GM19438 (cell line): Measurements from ENCODE around the gene UBE2K.
A peak's percentile ranks its signal among the peaks of the same experiment; 100 is the strongest.
"Not testable (repeated sequence)": the region's sequence is repeated elsewhere in the genome, so short reads cannot be mapped to it uniquely, and the experiment has no call there.

Source experiments
- ATAC-seq: cut with Tn5 transposase; IDR thresholded peaks from one replicate; pipeline ENCODE4 v1.9.1; 2021; ENCODE audit warnings: low read depth; ENCODE audit not compliant: unreplicated experiment

The UBE2K gene

GRCh38 chr4:39721273-39721672 is 23.3 kb downstream of the UBE2K start:
- ATAC-seq = not testable (repeated sequence)

GRCh38 chr4:39721788-39722187 is 23.9 kb downstream of the UBE2K start:
- ATAC-seq = no peak

GRCh38 chr4:39729557-39729956 is 31.6 kb downstream of the UBE2K start:
- ATAC-seq = no peak

- ATAC-seq = no peak
Observed at GRCh38 chr4:39730072-39730471, 32.1 kb downstream of the UBE2K start.

GRCh38 chr4:39731908-39732307 is 34.0 kb downstream of the UBE2K start:
- ATAC-seq = no peak

GRCh38 chr4:39732728-39733127 is 34.8 kb downstream of the UBE2K start:
- no peak for ATAC-seq

GRCh38 chr4:39739591-39739990 is 41.7 kb downstream of the UBE2K start:
- ATAC-seq = not testable (repeated sequence)

GRCh38 chr4:39741401-39741800 is 43.5 kb downstream of the UBE2K start:
- ATAC-seq = no peak

GRCh38 chr4:39745920-39746319 is 48.0 kb downstream of the UBE2K start:
- ATAC-seq = no peak

- no peak for ATAC-seq
Observed at GRCh38 chr4:39750216-39750615, 52.3 kb downstream of the UBE2K start.

GRCh38 chr4:39754309-39754708 is 56.4 kb downstream of the UBE2K start:
- no peak for ATAC-seq

- ATAC-seq = no peak
Observed at GRCh38 chr4:39756159-39756558, 58.2 kb downstream of the UBE2K start.

- no peak for ATAC-seq
Observed at GRCh38 chr4:39758176-39758575, 60.2 kb downstream of the UBE2K start.

GRCh38 chr4:39759569-39759968 is 61.6 kb downstream of the UBE2K start:
- ATAC-seq = no peak

- no peak for ATAC-seq
Observed at GRCh38 chr4:39761005-39761667, 63.2 kb downstream of the UBE2K start.

- peak; percentile 67 for ATAC-seq
Observed at GRCh38 chr4:39763714-39764572, 66.0 kb downstream of the UBE2K start.

GRCh38 chr4:39770005-39770404 is 72.1 kb downstream of the UBE2K start:
- ATAC-seq = no peak

- ATAC-seq = no peak
Observed at GRCh38 chr4:39770471-39770870, 72.5 kb downstream of the UBE2K start.

- no peak for ATAC-seq
Observed at GRCh38 chr4:39770969-39771724, 73.2 kb downstream of the UBE2K start.

GRCh38 chr4:39781988-39782387 is 84.1 kb downstream of the UBE2K start:
- ATAC-seq = not testable (repeated sequence)

GRCh38 chr4:39785083-39785482 is 87.1 kb downstream of the UBE2K start:
- ATAC-seq = no peak
